AG10803 (cell line): ENCODE measurements around the gene LRRC37A.
"Not testable (repeated sequence)": the region's sequence is repeated elsewhere in the genome, so short reads cannot be mapped to it uniquely, and the experiment has no call there.

Experiments used
- DNase-seq: peaks from one replicate; pipeline ENCODE4 v3.0.0; 2010; ENCODE audit warnings: low read depth
- H3K4me3 ChIP-seq: 2 replicates; pipeline ENCODE4 v1.5.1; 2011; ENCODE audit warnings: mild to moderate bottlenecking, low read length, control low read depth
- CTCF ChIP-seq: conservative IDR thresholded peaks from 2 replicates; pipeline ENCODE4 v1.5.1; 2011; ENCODE audit warnings: mild to moderate bottlenecking, low read length, control low read depth, inconsistent platforms

Gene LRRC37A

GRCh38 chr17:46266656-46267544 is 28.0 kb upstream of the LRRC37A start:
- peak overlapping the region; percentile 82 for H3K4me3 ChIP-seq
- peak; percentile 30 for TF ChIP-seq CTCF
- peak; percentile 89 for DNase-seq

GRCh38 chr17:46270032-46270431 is 24.9 kb upstream of the LRRC37A start:
- TF ChIP-seq CTCF = no peak
- H3K4me3 ChIP-seq = no peak overlapping the region
- no peak for DNase-seq

GRCh38 chr17:46273541-46274236 is 21.2 kb upstream of the LRRC37A start:
- DNase-seq = no peak
- H3K4me3 ChIP-seq = no peak overlapping the region
- TF ChIP-seq CTCF = no peak

- TF ChIP-seq CTCF = no peak
- no peak for DNase-seq
- H3K4me3 ChIP-seq = no peak overlapping the region
Observed at GRCh38 chr17:46274238-46274637, 20.7 kb upstream of the LRRC37A start.

GRCh38 chr17:46276728-46277479 is 18.0 kb upstream of the LRRC37A start:
- not testable (repeated sequence) for DNase-seq, H3K4me3 ChIP-seq

- DNase-seq, H3K4me3 ChIP-seq: not testable (repeated sequence)
Observed at GRCh38 chr17:46281336-46281735, 13.6 kb upstream of the LRRC37A start.

- not testable (repeated sequence) for H3K4me3 ChIP-seq, DNase-seq
Observed at GRCh38 chr17:46282635-46283034, 12.3 kb upstream of the LRRC37A start.

- not testable (repeated sequence) for DNase-seq
Observed at GRCh38 chr17:46284467-46284866, 10.5 kb upstream of the LRRC37A start.

GRCh38 chr17:46285500-46285899 is 9.4 kb upstream of the LRRC37A start:
- not testable (repeated sequence) for DNase-seq, H3K4me3 ChIP-seq

More at GRCh38 chr17:46284467-46284866, 10.5 kb upstream of the LRRC37A start:
- not testable (repeated sequence) for H3K4me3 ChIP-seq
